Rectal smooth muscle tissue (tissue), 1 donor: ENCODE data around the gene MGAT4B.

Experiments used
- H3K27ac ChIP-seq: one replicate; pipeline ENCODE4 v1.7.0; 2013; ENCODE audit warnings: low read depth, low read length, inconsistent platforms
- H3K27me3 ChIP-seq: one replicate; pipeline ENCODE4 v1.7.0; 2013; ENCODE audit warnings: low read length; ENCODE audit not compliant: control insufficient read depth, insufficient read depth
- H3K36me3 ChIP-seq: one replicate; pipeline ENCODE4 v1.7.0; 2013; ENCODE audit warnings: low read length; ENCODE audit not compliant: control insufficient read depth, insufficient read depth
- H3K4me1 ChIP-seq: one replicate; pipeline ENCODE4 v1.7.0; 2013; ENCODE audit warnings: low read length; ENCODE audit not compliant: control insufficient read depth, insufficient read depth
- H3K4me3 ChIP-seq: one replicate; pipeline ENCODE4 v1.7.0; 2013; ENCODE audit warnings: low read length
- H3K9ac ChIP-seq: one replicate; pipeline ENCODE4 v1.7.0; 2013; ENCODE audit warnings: low read length

Gene MGAT4B

GRCh38 chr5:179749857-179750508 is 56.7 kb downstream of the MGAT4B start:
- no peak overlapping the region for H3K27ac ChIP-seq
- H3K4me1 ChIP-seq, result peaks cover 3% of the 10 kb centered on the region
- no peak overlapping the region for H3K4me3 ChIP-seq
- H3K9ac ChIP-seq, result no peak overlapping the region
- no peaks in the 10 kb centered on the region for H3K36me3 ChIP-seq
- H3K27me3 ChIP-seq, result no peaks in the 10 kb centered on the region

- no peaks in the 10 kb centered on the region for H3K36me3 ChIP-seq
- no peaks in the 10 kb centered on the region for H3K27me3 ChIP-seq
- no peak overlapping the region for H3K9ac ChIP-seq
- H3K4me1 ChIP-seq, result no peaks in the 10 kb centered on the region
- H3K27ac ChIP-seq, result no peak overlapping the region
- no peak overlapping the region for H3K4me3 ChIP-seq
These were observed 58.9 kb downstream of the MGAT4B start for GRCh38 chr5:179747811-179748210.
